Thyroid gland (tissue), 4 donors: ENCODE data around the gene SYT13.
"Not testable (repeated sequence)": the region's sequence is repeated elsewhere in the genome, so short reads cannot be mapped to it uniquely, and the experiment has no call there.

Experiments used
- CTCF ChIP-seq, 6 experiments: fragments of 200-600 bp in 3 of 6; fragments of 450-650 bp in 3 of 6; sonication (generic) in 3 of 6; IDR thresholded peaks; one replicate each; pipeline ENCODE4 v1.5.1; 2016 to 2019; ENCODE audit warnings: antibody characterized with exemption in 6 of 6, mild to moderate bottlenecking in 2 of 6, inconsistent platforms in 1 of 6, moderate library complexity in 1 of 6
- POLR2A ChIP-seq, 2 donors: fragments of 450-650 bp; IDR thresholded peaks; one replicate each; pipeline ENCODE4 v1.6.1; 2017; ENCODE audit warnings: antibody characterized with exemption in 2 of 2, mild to moderate bottlenecking in 2 of 2, moderate library complexity in 1 of 2

DNA sequence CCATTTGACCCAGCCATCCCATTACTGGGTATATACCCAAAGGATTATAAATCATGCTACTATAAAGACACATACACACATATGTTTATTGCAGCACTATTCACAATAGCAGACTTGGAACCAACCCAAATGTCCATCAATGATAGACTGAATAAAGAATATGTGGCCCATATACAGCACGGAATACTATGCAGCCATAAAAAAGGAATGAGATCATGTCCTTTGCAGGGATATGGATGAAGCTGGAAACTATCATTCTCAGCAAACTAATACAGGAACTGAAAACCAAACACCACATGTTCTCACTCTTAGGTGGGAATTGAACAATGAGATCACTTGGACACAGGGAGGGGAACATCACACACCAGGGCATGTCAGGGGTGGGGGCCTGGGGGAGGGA is 36.8 kb downstream of the SYT13 start:
- TF ChIP-seq CTCF, POLR2A (IDR thresholded peaks at IDR 0.05): not testable (repeated sequence)
